OCI-LY3 (cell line): ENCODE measurements around the gene CTDP1.

Experiments
- CTCF ChIP-seq: fragments of 200-600, 300-600 bp; sonication (generic); IDR thresholded peaks from 2 replicates; pipeline ENCODE4 v1.5.1; 2014; ENCODE audit warnings: antibody characterized with exemption, low read length, low read depth
- EZH2phosphoT487 ChIP-seq: fragments of 200-600 bp; shearing (Covaris generic); IDR thresholded peaks from 2 replicates; pipeline ENCODE4 v1.6.1; 2018; ENCODE audit warnings: antibody characterized with exemption, mixed run types, low read depth

DNA sequence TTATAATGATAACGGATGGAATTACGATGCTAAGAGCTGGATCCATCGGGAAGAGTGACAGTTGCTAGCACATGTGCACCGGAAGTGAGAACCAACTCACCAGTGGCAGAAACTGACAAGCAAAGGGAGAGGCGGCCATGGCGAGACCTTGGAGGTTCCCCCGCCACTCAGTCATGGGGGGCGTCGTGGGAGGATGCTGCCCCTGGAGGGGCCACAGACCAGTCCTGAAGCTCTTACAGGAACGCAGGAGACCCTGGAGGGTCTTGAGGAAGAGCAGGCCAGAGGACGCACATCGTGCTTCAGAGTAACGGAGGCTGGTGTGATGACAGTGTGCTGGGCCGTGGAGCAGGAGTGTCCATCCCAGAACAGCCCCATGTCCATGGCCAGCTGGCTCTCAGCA lies 65.0 kb downstream of the CTDP1 start:
- no peak for TF ChIP-seq CTCF
- no peak for TF ChIP-seq EZH2phosphoT487
